Gastrocnemius medialis (tissue), 4 donors: ENCODE data around the gene RPAIN. TPM values are rescaled to one million over a fixed set of nuclear protein-coding genes. Genes with fewer than 3 reads are reported as not detected.

Experiments
- ATAC-seq, 2 donors: fragments of 150-250 bp; one replicate each; pipeline ENCODE4 v1.9.1; 2016
- DNase-seq, 2 donors: peaks; one replicate each; pipeline ENCODE4 v3.0.0-alpha.2; 2019
- H3K27ac ChIP-seq, 4 donors: fragments of 200-600 bp; sonication (generic); 1 replicate in 1 of 4; 2 replicates in 3 of 4; pipeline ENCODE4 v1.5.1; 2016 to 2018; ENCODE audit warnings: mild to moderate bottlenecking in 2 of 4, moderate library complexity in 1 of 4
- H3K27me3 ChIP-seq, 3 donors: fragments of 200-600 bp; sonication (generic) in 2 of 3; 1 replicate in 1 of 3; 2 replicates in 2 of 3; pipeline versions ENCODE4 v1.5.1 to v1.6.0; 2016 to 2019; ENCODE audit warnings: mild to moderate bottlenecking in 1 of 3, moderate library complexity in 1 of 3
- H3K36me3 ChIP-seq, 2 donors: fragments of 200-600 bp; sonication (generic) in 1 of 2; one replicate each; pipeline ENCODE4 v1.5.1; 2017 to 2018
- H3K4me1 ChIP-seq, 2 donors: fragments of 200-600 bp; sonication (generic) in 1 of 2; one replicate each; pipeline ENCODE4 v1.5.1; 2016 to 2017; ENCODE audit warnings: mild to moderate bottlenecking in 2 of 2
- H3K4me3 ChIP-seq, 4 donors: fragments of 200-600 bp; sonication (generic) in 3 of 4; 1 replicate in 1 of 4; 2 replicates in 3 of 4; pipeline ENCODE4 v1.5.1; 2016 to 2019; ENCODE audit warnings: mild to moderate bottlenecking in 2 of 4
- H3K9me3 ChIP-seq, 3 donors: fragments of 200-600 bp; sonication (generic) in 2 of 3; 1 replicate in 1 of 3; 2 replicates in 2 of 3; pipeline ENCODE4 v1.5.1; 2016 to 2019
- POLR2A ChIP-seq, 2 donors: fragments of 450-650 bp; IDR thresholded peaks; one replicate each; pipeline ENCODE4 v1.6.1; 2017; ENCODE audit warnings: antibody characterized with exemption in 2 of 2, mild to moderate bottlenecking in 2 of 2, moderate library complexity in 2 of 2
- in situ Hi-C, 4 donors: fragments of 200-750 bp; cut with MboI; loops; one replicate each; pipeline versions ENCODE4 v1.15.0 to v1.8.0; 2017; ENCODE audit warnings: low sequenced_read_pairs in 4 of 4
- intact Hi-C: fragments of 100-400 bp; cut with DNase I; formaldehyde crosslinking; loops from one replicate; pipeline ENCODE4 v1.15.1; 2023; ENCODE audit warnings: low total_unique reads
- total RNA-seq, 4 donors: library from RNA; depleted of rRNA; stranded (reverse); fragments of >200 nt; gene quantifications; one replicate each; pipeline versions ENCODE4 v1.1.0 to v1.2.3, GENCODE V29; 2016
- TF ChIP-seq, protein P1 (sequence below), 5 experiments: fragments of 450-650 bp in 3 of 5; fragments of 200-600 bp in 2 of 5; sonication (generic) in 2 of 5; IDR thresholded peaks in 4 of 5; conservative IDR thresholded peaks in 1 of 5; 1 replicate in 4 of 5; 2 replicates in 1 of 5; pipeline ENCODE4 v1.5.1; 2016 to 2019; ENCODE audit warnings: antibody characterized with exemption in 5 of 5, mild to moderate bottlenecking in 3 of 5, moderate library complexity in 3 of 5

The RPAIN gene
- total RNA-seq, 4 donors from 2014 or later: 45.3 to 66.7 (median 53.7) TPM

DNA sequence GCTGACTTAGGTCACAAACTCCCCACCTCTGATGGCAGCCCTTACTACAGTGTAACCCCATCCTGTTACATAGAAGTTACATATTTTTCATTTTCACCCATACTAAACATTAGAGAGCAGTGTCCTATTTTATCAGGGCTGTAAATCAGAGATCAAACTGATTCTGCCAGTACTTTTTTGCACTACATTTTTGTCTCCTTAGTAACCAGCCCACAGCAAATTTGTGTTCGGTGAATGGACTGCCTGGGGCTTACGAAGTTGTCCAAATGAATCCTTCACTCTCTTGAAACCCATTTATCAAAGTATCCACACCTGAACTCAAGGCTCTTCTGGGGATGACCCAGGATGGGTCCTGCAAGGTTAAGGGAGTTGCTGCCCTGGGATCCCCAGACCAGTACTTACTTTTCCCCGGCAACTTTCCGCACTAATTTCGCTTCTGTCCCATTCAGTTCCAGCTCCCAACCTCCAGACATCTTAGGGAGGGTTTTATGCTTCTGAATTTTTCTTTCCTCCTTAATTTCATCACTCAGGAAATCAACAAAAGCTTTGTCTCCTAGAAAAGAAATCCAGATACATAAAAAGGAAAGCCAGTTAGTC, 17.8 kb downstream of the RPAIN start:
- in situ Hi-C loops (loop anchor here in 1 of 4 donors (25.0 kb wide), 1 partner anchor 201 kb away; the partner anchor contains the start of gene SCIMP), intact Hi-C loops (loop anchor here (2.0 kb wide), 1 partner anchor 245 kb away; no protein-coding TSS in a partner anchor)
- peak overlapping the region; percentile 69 to 88 (median 78) for H3K4me3 ChIP-seq
- no peaks in the 10 kb centered on the region for H3K27me3 ChIP-seq
- ATAC-seq: no peak
- H3K36me3 ChIP-seq: peaks cover 0 to 46% of the 10 kb centered on the region in 2 donors
- peak overlapping the region; percentile 77 to 86 (median 83) for H3K27ac ChIP-seq
- no peaks in the 10 kb centered on the region for H3K9me3 ChIP-seq
- peaks cover 19% of the 10 kb centered on the region in 2 donors for H3K4me1 ChIP-seq
- DNase-seq: no peak
- TF ChIP-seq, protein P1, sequence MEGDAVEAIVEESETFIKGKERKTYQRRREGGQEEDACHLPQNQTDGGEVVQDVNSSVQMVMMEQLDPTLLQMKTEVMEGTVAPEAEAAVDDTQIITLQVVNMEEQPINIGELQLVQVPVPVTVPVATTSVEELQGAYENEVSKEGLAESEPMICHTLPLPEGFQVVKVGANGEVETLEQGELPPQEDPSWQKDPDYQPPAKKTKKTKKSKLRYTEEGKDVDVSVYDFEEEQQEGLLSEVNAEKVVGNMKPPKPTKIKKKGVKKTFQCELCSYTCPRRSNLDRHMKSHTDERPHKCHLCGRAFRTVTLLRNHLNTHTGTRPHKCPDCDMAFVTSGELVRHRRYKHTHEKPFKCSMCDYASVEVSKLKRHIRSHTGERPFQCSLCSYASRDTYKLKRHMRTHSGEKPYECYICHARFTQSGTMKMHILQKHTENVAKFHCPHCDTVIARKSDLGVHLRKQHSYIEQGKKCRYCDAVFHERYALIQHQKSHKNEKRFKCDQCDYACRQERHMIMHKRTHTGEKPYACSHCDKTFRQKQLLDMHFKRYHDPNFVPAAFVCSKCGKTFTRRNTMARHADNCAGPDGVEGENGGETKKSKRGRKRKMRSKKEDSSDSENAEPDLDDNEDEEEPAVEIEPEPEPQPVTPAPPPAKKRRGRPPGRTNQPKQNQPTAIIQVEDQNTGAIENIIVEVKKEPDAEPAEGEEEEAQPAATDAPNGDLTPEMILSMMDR (IDR thresholded peaks at IDR 0.05 in 4 of 5, conservative IDR thresholded peaks at IDR 0.05 in 1 of 5): no peak
- TF ChIP-seq POLR2A (IDR thresholded peaks at IDR 0.05): no peak

DNA sequence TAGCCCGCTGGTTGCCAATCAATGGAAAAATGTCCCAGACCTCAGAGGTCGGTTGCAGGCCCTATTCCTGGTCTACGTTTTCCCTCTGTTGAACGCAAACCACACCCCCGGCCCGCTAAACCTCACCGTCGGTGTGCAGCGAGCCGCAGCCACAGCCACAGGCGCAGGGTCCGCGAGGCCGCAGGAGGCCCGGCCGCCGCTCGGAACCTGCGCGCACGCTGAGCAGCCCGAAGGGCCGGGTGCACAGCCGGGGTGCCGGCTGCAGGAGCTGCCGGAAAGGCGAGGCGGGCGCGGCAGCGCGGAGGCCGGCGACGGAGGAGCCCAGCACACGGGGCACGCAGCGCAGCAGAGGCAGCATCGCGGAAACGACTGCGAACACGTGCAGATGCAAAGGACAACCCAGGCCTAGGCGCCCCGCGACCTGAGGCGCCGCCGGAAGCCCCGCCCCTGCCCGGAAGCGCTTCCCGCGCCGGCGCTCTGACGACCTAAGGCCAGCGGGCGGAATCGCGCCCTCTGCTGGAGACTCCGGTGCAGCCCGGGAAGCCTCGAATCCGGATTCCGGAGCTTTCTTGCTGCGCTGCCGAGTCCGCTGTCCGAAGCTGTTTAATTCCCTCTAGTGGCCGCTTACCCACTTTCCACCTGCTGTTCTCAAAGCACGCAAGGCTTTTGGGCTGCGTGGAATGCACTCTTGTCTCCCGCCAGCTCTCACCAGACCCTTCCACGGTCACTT, 18.9 kb downstream of the RPAIN start, which contains the start of gene C1QBP:
Gene C1QBP (minus strand): TSS at position 440 of the 730 bp plus-strand sequence. CDS start 82 bp downstream, at position 358.
- in situ Hi-C loops: loop anchor here in 1 of 4 donors (25.0 kb wide), 1 partner anchor 202 kb away; the partner anchor contains the start of gene SCIMP
- intact Hi-C loops: loop anchor here (1.0 to 2.0 kb wide), 4 partner anchors 20 to 246 kb away; partner anchors contain the start of gene NUP88
- H3K36me3 ChIP-seq: peaks cover 0 to 44% of the 10 kb centered on the region in 2 donors

DNA sequence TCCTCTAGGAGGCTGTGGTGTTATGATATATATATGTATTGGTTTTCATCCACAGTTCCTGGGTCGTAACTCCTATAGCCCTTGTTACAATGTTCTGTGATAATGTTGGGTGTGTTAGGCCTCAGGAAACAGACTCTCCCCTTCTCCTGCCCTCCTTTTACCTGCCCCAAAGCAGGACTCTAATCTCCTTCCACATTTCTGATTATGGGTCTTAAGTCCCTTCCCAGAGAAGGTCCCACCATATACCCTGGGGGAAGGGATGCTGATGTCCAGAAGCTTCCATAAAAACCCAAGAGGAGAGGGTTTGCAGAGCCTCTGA, 19.4 kb downstream of the RPAIN start:
- H3K4me1 ChIP-seq: peaks cover 19% of the 10 kb centered on the region in 2 donors
- H3K36me3 ChIP-seq: peaks cover 0 to 44% of the 10 kb centered on the region in 2 donors
- in situ Hi-C loops: loop anchor here in 1 of 4 donors (25.0 kb wide), 1 partner anchor 202 kb away; the partner anchor contains the start of gene SCIMP
- no peak for ATAC-seq
- H3K4me3 ChIP-seq: peak overlapping the region; percentile 69 to 88 (median 78)
- intact Hi-C loops: loop anchor here (1.0 to 2.0 kb wide), 4 partner anchors 20 to 247 kb away; partner anchors contain the start of gene NUP88
- DNase-seq: no peak
- no peaks in the 10 kb centered on the region for H3K27me3 ChIP-seq
- no peaks in the 10 kb centered on the region for H3K9me3 ChIP-seq
- TF ChIP-seq POLR2A (IDR thresholded peaks at IDR 0.05): no peak
- TF ChIP-seq, protein P1 (IDR thresholded peaks at IDR 0.05 in 4 of 5, conservative IDR thresholded peaks at IDR 0.05 in 1 of 5): peak in 3 of 5 experiments; percentile 11 to 33 (median 13)
- peak overlapping the region; percentile 77 to 86 (median 83) for H3K27ac ChIP-seq

More for the DNA sequence above, 18.9 kb downstream of the RPAIN start, which contains the start of gene C1QBP:
- H3K4me3 ChIP-seq: peak within 1 kb of the TSS; percentile 69 to 88 (median 78)
- ATAC-seq (peak; percentile 97 to 98), DNase-seq (peak; percentile 70 to 87)
- H3K9me3 ChIP-seq: no peaks in the 10 kb centered on the region
- TF ChIP-seq POLR2A (IDR thresholded peaks at IDR 0.05): peak; percentile 49 to 59
- TF ChIP-seq, protein P1 (IDR thresholded peaks at IDR 0.05 in 4 of 5, conservative IDR thresholded peaks at IDR 0.05 in 1 of 5): peak; percentile 98 to 100 (median 99)
- peak within 1 kb of the TSS; percentile 77 to 86 (median 83) for H3K27ac ChIP-seq
- H3K4me1 ChIP-seq: peaks cover 19% of the 10 kb centered on the region in 2 donors
- no peaks in the 10 kb centered on the region for H3K27me3 ChIP-seq

DNA sequence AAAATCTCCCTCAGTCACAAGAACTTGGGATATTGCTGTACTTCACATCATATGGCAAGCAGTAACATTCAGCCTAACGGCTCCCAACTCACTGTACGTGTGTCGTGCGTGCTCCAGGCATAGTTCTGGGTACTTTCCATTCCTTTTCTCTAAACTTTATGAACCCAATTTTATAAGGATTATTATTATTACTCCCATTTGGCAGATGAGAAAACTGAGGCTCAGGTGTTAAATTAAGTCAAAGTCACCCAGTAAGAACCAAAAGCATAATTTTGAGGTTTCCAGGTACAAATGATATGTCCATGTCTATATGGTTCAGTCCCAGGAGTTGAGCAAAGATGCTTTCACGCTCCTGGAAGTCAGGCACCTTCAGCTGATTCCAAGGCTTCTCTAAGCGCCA, 23.7 kb downstream of the RPAIN start:
- ATAC-seq: no peak
- intact Hi-C loops: no loop called here
- in situ Hi-C loops: loop anchor here in 1 of 4 donors (25.0 kb wide), 1 partner anchor 206 kb away; the partner anchor contains the start of gene SCIMP
- DNase-seq: no peak
- Histone ChIP-seq H3K4me1 (peaks cover 0 to 6% of the 10 kb centered on the region in 2 donors), H3K27ac (no peak overlapping the region), H3K9me3 (no peaks in the 10 kb centered on the region), H3K4me3 (no peak overlapping the region), H3K27me3 (no peaks in the 10 kb centered on the region), H3K36me3 (peaks cover 0 to 49% of the 10 kb centered on the region in 2 donors)
- TF ChIP-seq, protein P1 (IDR thresholded peaks at IDR 0.05 in 4 of 5, conservative IDR thresholded peaks at IDR 0.05 in 1 of 5): no peak
